Psoas muscle (tissue), 8 donors: Measurements from ENCODE around the gene ARAP1. TPM values are rescaled to one million over a fixed set of nuclear protein-coding genes. Genes with fewer than 3 reads are reported as not detected.

Experiments used
- ATAC-seq, 4 donors: fragments of 200-7000 bp; cut with Tn5 transposase; one replicate each; pipeline ENCODE4 v1.9.1; 2020; ENCODE audit warnings: moderate library complexity in 3 of 4, mild to moderate bottlenecking in 2 of 4
- DNase-seq, 2 donors: peaks; one replicate each; pipeline ENCODE4 v3.0.0-alpha.2; 2020
- H3K27ac ChIP-seq: fragments of 200-600 bp; one replicate; pipeline ENCODE4 v1.8.0; 2022
- H3K27me3 ChIP-seq, 3 donors: fragments of 200-600 bp in 1 of 3; one replicate each; pipeline versions ENCODE4 v1.6.1 to v1.8.0; 2013 to 2022; ENCODE audit warnings: low read length in 2 of 3, mild to moderate bottlenecking in 2 of 3, moderate library complexity in 1 of 3; ENCODE audit not compliant: insufficient read depth in 3 of 3
- H3K36me3 ChIP-seq, 2 donors: fragments of 200-600 bp in 1 of 2; one replicate each; pipeline versions ENCODE4 v1.6.1 to v1.8.0; 2013 to 2022; ENCODE audit warnings: low read depth in 1 of 2, mild to moderate bottlenecking in 1 of 2, moderate library complexity in 1 of 2; ENCODE audit not compliant: insufficient read depth in 1 of 2
- H3K4me1 ChIP-seq: fragments of 200-600 bp; one replicate; pipeline ENCODE4 v1.8.0; 2022
- H3K4me3 ChIP-seq: fragments of 200-600 bp; one replicate; pipeline ENCODE4 v1.8.0; 2022; ENCODE audit warnings: mild to moderate bottlenecking
- H3K9me3 ChIP-seq: fragments of 200-600 bp; one replicate; pipeline ENCODE4 v1.8.0; 2022
- WGBS, 3 donors: extraction: QIAGEN DNeasy Blood & Tissue Kit; methylation state at CpG; one replicate each; pipeline versions ENCODE4 v1.1.6 to v1.1.7; 2013; 5-methylcytosine and 5-hydroxymethylcytosine counted together
- intact Hi-C, 2 donors: fragments of 100-400 bp; cut with DNase I; formaldehyde crosslinking; loops; one replicate each; pipeline versions ENCODE4 v1.11.0 to v1.14.2; 2022
- long read RNA-seq, 2 donors: library from polyadenylated mRNA; unstranded; transcript quantifications; one replicate each; pipeline ENCODE4 v2.0.0, GENCODE V29; 2021
- polyA plus RNA-seq, 3 donors: library from polyadenylated mRNA; stranded (reverse); fragments of 200-250 nt; gene quantifications; one replicate each; pipeline ENCODE4 v1.2.3, GENCODE V29; 2013
- total RNA-seq, 4 donors: library from RNA; stranded (reverse); fragmentation: NEBNext Ultra II Directional in 2 of 4; extraction: Animal tissue kit (Norgen Biotek cat#: 25700) in 2 of 4; gene quantifications; one replicate each; pipeline versions ENCODE4 v1.2.1 to v1.2.4, GENCODE V29; 2021 to 2023
- TF ChIP-seq, protein P1 (sequence below): fragments of 200-600 bp; IDR thresholded peaks from one replicate; pipeline ENCODE4 v1.8.0; 2022; ENCODE audit warnings: antibody characterized with exemption
- donor health status: healthy with polysubstance abuse.
- donor health status: DM: no; HTN: no; CAD: no; lungs with moderate emphysema.
- donor health status: Bipolar disorder and iron deficiency.
- donor health status: healthy.
- donor health status: DM: yes; HTN: yes; CAD: no.
- donor health status: DM: no; HTN: no; CAD: no.
- donor health status: DM: no; HTN: no; CAD: no.
- donor health status: DM: yes; HTN: yes; CAD: no.

The ARAP1 gene
- total RNA-seq (10 to 100 TPM; 16.0 to 27.5 (median 18.9) TPM), polyA plus RNA-seq (10 to 100 TPM; 16.8 to 19.8 (median 17.5) TPM)
- long read RNA-seq, donor 1, full-length matches to known transcripts, result 5 of 27 reads
- long read RNA-seq, donor 1, partial matches to known transcripts, result 19 of 27 reads
- long read RNA-seq, donor 1, other reads (novel, unspliced or antisense), result 3 of 27 reads
- long read RNA-seq, donor 2, full-length matches to known transcripts, result 8 of 29 reads
- long read RNA-seq, donor 2, partial matches to known transcripts, result 14 of 29 reads
- long read RNA-seq, donor 2, other reads (novel, unspliced or antisense), result 7 of 29 reads

- no peaks in the 10 kb centered on the region for H3K9me3 ChIP-seq
- intact Hi-C loops, result loop anchor here in 1 of 2 donors (2.0 kb wide), 1 partner anchor 28 kb away; no protein-coding TSS in a partner anchor
- TF ChIP-seq, protein P1, sequence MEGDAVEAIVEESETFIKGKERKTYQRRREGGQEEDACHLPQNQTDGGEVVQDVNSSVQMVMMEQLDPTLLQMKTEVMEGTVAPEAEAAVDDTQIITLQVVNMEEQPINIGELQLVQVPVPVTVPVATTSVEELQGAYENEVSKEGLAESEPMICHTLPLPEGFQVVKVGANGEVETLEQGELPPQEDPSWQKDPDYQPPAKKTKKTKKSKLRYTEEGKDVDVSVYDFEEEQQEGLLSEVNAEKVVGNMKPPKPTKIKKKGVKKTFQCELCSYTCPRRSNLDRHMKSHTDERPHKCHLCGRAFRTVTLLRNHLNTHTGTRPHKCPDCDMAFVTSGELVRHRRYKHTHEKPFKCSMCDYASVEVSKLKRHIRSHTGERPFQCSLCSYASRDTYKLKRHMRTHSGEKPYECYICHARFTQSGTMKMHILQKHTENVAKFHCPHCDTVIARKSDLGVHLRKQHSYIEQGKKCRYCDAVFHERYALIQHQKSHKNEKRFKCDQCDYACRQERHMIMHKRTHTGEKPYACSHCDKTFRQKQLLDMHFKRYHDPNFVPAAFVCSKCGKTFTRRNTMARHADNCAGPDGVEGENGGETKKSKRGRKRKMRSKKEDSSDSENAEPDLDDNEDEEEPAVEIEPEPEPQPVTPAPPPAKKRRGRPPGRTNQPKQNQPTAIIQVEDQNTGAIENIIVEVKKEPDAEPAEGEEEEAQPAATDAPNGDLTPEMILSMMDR, result no peak
- WGBS, 3 donors, result 2 to 9% (median 3%) methylated on average over 29 to 51 of the region's 51 CpGs
- DNase-seq (peak; percentile 81 to 87), ATAC-seq (peak; percentile 89 to 96 (median 92))
- peak within 1 kb of the TSS; percentile 84 for H3K4me3 ChIP-seq
- peaks cover 0 to 7% of the 10 kb centered on the region in 2 donors for H3K36me3 ChIP-seq
- peak within 1 kb of the TSS; percentile 77 for H3K27ac ChIP-seq
- H3K27me3 ChIP-seq, result no peaks in the 10 kb centered on the region
- H3K4me1 ChIP-seq, result peaks cover 11% of the 10 kb centered on the region
Measured at GRCh38 chr11:72752088-72752914, at the start of gene ARAP1. ARAP1 (minus strand) TSS chr11:72752408; CDS start chr11:72727128, 25,280 bp downstream.

- TF ChIP-seq, protein P1, result no peak
- intact Hi-C loops, result no loop called here
Measured at GRCh38 chr11:72799441-72799840, 47.2 kb upstream of the ARAP1 start.

GRCh38 chr11:72798361-72798760 is 46.2 kb upstream of the ARAP1 start:
- no peaks in the 10 kb centered on the region for H3K36me3 ChIP-seq
- 74 to 87% (median 80%) methylated on average over 4 of the region's 4 CpGs for WGBS, 3 donors
- H3K4me3 ChIP-seq, result no peak overlapping the region
- H3K4me1 ChIP-seq, result peaks cover 7% of the 10 kb centered on the region
- DNase-seq (no peak), ATAC-seq (no peak)
- H3K9me3 ChIP-seq, result no peaks in the 10 kb centered on the region
- intact Hi-C loops, result no loop called here
- no peak overlapping the region for H3K27ac ChIP-seq
- H3K27me3 ChIP-seq, result no peaks in the 10 kb centered on the region
- TF ChIP-seq, protein P1, result no peak

More at GRCh38 chr11:72799441-72799840, 47.2 kb upstream of the ARAP1 start:
- no peak overlapping the region for H3K4me3 ChIP-seq
- no peak overlapping the region for H3K27ac ChIP-seq
- no peaks in the 10 kb centered on the region for H3K36me3 ChIP-seq
- 67 to 77% (median 70%) methylated on average over 4 of the region's 4 CpGs for WGBS, 3 donors
- ATAC-seq, result no peak
- no peaks in the 10 kb centered on the region for H3K9me3 ChIP-seq
- no peak for DNase-seq
- no peaks in the 10 kb centered on the region for H3K27me3 ChIP-seq
- peaks cover 2% of the 10 kb centered on the region for H3K4me1 ChIP-seq

GRCh38 chr11:72793425-72794367 is 41.5 kb upstream of the ARAP1 start, which contains the start of gene STARD10:
STARD10 (minus strand) TSS chr11:72794047; CDS start chr11:72781181, 12,866 bp downstream.
- Histone ChIP-seq H3K36me3 (no peaks in the 10 kb centered on the region), H3K4me3 (peak within 1 kb of the TSS; percentile 74), H3K4me1 (peaks cover 24% of the 10 kb centered on the region), H3K27ac (peak within 1 kb of the TSS; percentile 91), H3K27me3 (no peaks in the 10 kb centered on the region), H3K9me3 (no peaks in the 10 kb centered on the region)
- TF ChIP-seq, protein P1, result peak; percentile 94
- intact Hi-C loops, result loop anchor here (2.0 to 5.0 kb wide), 3 partner anchors 67 to 206 kb away; no protein-coding TSS in a partner anchor
- ATAC-seq, result peak; percentile 92 to 96 (median 94)
- 1 to 2% (median 1%) methylated on average over 54 to 55 of the region's 55 CpGs for WGBS, 3 donors
- peak; percentile 96 to 98 for DNase-seq
